AG09309 (cell line): Measurements from ENCODE around the gene EXOC4.

Experiments
- DNase-seq: peaks from one replicate; pipeline ENCODE4 v3.0.0-alpha.2; 2010; ENCODE audit warnings: low read depth
- H3K4me3 ChIP-seq: 2 replicates; pipeline ENCODE4 v1.5.1; 2011; ENCODE audit warnings: mild to moderate bottlenecking, low read depth, low read length, moderate library complexity; ENCODE audit not compliant: control insufficient read depth
- CTCF ChIP-seq: IDR thresholded peaks from 2 replicates; pipeline ENCODE4 v1.5.1; 2011; ENCODE audit warnings: mild to moderate bottlenecking, low read depth, low read length, inconsistent platforms; ENCODE audit not compliant: insufficient read depth, control insufficient read depth; ENCODE audit errors: missing control alignments

EXOC4 gene

DNA sequence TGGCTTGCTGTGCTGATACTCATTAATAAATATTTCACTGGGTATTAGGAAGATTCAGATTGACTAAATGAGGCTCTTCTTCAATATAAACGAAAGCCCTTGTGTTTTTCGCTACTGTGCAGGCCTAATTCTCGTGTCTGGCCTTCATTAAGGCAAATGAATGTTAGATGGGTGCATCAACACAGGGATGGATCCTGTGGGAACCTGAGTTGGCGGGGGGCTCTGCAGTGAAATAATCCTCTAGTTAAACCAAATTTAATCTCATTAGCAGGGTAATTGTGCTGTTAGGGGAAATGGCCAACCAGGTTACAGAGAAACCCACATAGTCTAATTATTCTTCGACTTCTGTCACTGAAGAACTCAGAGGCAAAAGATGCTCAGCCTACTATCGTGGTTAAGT is 548.5 kb downstream of the EXOC4 start:
- no peak for DNase-seq
- TF ChIP-seq CTCF: no peak
- H3K4me3 ChIP-seq: no peak overlapping the region

GRCh38 chr7:133804127-133804526 is 551.2 kb downstream of the EXOC4 start:
- no peak overlapping the region for H3K4me3 ChIP-seq
- no peak for DNase-seq
- TF ChIP-seq CTCF: no peak

DNA sequence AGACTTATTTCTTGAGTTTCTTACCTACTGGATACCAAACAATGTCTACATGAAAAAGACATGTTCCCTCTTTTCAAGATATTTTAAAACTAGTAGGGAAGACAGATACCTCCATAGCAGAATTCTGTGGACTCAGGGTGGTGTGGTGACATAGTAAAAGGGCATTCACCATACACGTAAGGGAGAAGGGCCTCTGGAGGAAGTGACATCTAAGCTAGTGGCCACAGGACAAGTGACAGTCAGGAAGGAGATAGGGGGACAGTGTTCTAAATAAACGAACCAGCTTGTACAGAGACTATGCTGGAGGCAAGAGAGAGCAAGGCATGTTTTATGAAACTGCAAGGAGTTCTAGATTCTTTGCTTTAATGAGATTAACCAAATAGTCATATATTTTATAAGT is 552.5 kb downstream of the EXOC4 start:
- no peak for TF ChIP-seq CTCF
- DNase-seq: no peak
- H3K4me3 ChIP-seq: no peak overlapping the region

DNA sequence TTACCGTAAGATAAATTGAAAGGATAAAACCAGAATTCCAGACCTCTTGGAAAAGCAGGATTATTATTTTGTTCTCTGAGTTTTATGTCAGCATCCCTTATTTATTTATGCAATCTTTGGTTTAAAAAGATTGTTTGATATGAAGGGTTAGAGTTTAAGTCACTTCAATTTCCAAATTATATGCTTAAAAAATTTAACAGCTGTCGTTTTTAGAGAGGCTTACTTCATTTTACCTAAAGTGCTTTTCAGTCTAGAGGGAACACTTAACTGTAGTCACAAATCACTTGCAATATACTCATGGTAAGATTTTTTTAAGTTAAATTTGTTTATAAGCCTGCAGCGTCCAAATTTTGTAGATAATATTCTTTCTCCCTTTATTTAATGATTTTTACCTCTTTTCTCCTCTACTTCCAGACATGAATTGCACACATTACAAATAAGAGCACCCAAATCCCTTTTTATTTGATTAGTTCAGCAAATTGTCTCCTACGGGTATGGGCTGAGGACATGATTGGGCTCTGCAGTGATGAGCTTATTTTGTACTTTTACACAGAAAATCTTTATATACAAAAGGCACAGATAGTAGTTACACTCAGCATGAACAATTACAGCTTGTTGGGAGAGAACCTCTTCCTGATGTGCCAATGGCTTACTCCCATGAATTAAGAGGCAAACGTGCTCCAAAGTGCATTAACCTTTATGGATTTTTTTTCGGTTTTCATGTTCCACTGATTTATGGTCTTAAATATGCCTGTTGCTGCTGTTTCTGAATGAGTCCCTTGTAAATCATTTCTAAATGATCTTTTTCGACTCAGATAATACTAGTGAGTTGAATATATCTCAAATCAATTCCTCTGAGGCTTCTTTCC is 555.0 kb downstream of the EXOC4 start:
- H3K4me3 ChIP-seq: no peak overlapping the region
- no peak for TF ChIP-seq CTCF
- no peak for DNase-seq

DNA sequence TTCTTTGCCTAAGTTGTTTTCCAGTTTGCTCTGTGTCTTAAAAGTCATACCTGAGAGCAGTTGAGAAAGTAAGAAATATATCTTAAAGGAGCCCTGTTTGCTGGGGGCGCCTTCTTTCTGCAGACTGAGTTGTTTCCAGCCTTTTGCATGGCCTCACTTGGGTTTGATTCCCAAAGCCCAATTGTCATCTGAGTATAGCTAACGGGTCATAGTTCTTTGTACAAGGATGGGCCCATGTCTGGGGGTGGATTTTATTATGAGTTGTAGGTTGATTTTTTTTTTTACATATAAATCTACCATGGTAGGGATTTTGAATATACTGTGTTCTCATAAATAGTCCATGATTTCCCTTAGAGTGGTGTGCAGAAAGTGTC is 555.6 kb downstream of the EXOC4 start:
- TF ChIP-seq CTCF: no peak
- DNase-seq: no peak
- no peak overlapping the region for H3K4me3 ChIP-seq

- H3K4me3 ChIP-seq: no peak overlapping the region
- DNase-seq: no peak
- no peak for TF ChIP-seq CTCF
Observed at GRCh38 chr7:133812877-133813276, 560.0 kb downstream of the EXOC4 start.

- no peak for TF ChIP-seq CTCF
- no peak for DNase-seq
- no peak overlapping the region for H3K4me3 ChIP-seq
Observed at GRCh38 chr7:133815611-133816210, 562.8 kb downstream of the EXOC4 start.
